Tongue (tissue), 2 donors: ENCODE measurements around the gene COLGALT1. TPM values are rescaled to one million over a fixed set of nuclear protein-coding genes. Genes with fewer than 3 reads are reported as not detected.

Source experiments
- DNase-seq: peaks from one replicate; pipeline ENCODE4 v3.0.0-alpha.2; 2015
- total RNA-seq: library from RNA; depleted of rRNA; stranded (reverse); fragments of >200 nt; gene quantifications from one replicate; pipeline ENCODE4 v1.2.3, GENCODE V29; 2014

Gene COLGALT1
- total RNA-seq, 1 donor from 2014 or later, result 66.3 TPM

DNA sequence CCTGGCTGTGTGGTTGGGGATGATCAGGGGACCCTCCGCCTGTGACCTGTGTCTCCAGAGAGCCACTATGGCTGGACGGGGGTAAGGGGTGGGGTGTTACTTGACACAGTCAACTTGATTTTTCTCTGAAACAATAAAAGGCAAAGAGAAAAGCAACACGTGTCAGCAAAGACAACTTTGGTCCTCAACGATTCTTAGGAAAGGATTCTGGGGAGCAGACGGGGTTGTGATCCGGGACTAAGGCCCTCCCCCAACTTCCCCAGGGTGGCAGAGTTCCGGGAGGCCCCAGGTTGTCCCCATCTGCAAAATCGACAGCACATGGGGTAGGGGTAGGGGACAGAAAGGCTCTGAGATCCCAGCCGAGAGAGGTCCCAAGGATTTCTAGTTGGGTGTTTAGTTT lies 46.2 kb downstream of the COLGALT1 start:
- no peak for DNase-seq

DNA sequence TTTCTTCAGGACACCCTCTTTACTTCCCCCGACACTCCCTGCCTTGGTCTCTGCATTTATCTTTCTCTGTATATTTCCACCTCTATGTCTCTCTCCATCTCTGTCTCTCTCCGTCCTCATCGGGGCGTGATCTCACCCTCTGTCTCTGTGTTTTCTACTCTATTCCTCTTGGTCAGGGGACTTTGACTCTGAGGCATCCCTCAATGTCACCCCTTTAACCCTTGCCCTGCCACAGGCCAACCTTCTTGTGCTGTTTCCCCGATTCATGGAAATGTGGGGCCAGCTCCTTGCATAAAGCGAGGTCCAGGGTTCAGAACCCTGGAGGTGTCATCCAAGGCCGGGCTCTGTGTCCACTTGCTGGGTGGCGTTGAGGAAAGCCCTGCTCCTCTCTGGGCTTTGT lies 46.8 kb downstream of the COLGALT1 start:
- DNase-seq, result no peak

DNA sequence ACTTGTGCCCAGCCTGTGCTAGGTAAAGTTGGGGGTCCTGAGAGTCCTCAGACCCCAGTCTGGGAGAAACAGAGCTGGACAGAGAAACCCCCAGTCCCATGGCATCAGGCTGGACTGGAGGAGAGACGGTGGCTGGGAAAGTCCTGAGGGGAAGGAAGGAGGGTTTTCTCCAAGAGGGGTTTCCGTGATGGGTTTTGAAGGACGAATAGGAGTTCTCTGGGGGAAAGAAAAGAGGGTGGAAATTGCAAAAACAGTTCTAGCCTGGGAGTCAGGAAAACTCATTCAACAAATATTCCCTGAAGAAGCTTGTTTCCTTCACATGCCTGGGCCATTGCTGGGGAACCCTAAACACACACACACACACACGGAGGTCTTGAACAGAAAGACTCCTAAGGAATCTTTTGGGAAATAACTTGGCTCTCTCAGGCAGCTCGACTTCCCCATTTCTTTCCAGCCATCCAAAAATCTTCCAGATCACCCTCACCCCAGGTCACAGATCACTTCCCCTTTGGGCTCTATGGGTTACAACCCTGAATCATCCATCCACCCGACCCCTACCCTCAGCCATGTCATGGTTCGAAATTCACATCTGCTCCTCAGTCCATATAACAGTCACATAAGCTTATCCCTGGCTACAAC lies 47.5 kb downstream of the COLGALT1 start:
- DNase-seq, result no peak

DNA sequence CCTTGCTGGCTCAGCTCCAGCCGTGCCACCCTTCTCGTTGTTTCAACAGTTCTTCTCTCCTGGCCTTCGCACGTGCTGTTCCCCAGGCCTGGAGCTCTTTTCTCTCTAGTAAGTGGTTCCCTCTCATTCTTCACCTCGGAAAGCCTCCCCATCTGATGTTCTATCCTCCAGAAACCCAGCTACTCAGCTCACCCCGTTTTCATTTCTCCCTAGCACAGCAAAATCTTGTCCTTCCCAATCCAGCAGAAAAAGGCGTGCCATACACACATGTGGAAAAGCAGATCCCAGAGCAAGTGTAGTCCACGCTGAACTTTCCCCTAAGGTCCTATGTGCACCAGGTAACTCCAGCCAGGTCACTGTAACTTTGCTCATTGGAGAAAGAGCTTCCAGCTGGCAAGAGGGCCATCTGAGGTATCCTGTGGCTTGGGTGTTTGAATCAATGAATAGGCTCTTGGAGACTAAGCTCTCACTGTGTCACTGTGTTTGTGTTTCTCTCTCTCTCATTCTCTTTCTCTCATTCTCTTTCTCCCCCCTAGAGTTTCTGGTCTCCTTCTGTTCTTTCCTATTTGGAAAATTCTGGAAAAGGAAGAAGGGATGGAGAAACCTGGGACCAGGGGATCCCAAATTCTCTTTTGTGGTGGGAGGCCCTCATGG lies 49.0 kb downstream of the COLGALT1 start:
- DNase-seq, result no peak

DNA sequence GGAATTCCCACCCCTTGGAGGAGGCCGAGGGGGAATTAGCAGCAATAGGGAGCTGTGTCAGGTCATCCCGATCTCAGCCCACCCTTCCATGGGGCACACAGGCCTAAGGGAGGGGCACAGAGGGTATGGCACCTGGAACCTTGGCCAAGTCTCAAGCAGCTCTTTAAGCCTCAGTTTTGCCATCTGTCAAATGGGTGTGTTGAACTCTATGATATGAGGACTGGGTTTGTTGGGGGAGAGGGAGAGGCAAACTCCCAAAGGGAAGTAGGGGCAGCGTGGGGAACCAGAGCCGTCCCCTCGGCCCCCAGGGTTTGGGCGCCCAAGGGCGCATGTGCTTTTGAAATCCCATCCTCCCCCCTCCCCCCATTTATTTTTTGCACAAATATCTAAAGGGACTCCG lies 49.7 kb downstream of the COLGALT1 start:
- no peak for DNase-seq

DNA sequence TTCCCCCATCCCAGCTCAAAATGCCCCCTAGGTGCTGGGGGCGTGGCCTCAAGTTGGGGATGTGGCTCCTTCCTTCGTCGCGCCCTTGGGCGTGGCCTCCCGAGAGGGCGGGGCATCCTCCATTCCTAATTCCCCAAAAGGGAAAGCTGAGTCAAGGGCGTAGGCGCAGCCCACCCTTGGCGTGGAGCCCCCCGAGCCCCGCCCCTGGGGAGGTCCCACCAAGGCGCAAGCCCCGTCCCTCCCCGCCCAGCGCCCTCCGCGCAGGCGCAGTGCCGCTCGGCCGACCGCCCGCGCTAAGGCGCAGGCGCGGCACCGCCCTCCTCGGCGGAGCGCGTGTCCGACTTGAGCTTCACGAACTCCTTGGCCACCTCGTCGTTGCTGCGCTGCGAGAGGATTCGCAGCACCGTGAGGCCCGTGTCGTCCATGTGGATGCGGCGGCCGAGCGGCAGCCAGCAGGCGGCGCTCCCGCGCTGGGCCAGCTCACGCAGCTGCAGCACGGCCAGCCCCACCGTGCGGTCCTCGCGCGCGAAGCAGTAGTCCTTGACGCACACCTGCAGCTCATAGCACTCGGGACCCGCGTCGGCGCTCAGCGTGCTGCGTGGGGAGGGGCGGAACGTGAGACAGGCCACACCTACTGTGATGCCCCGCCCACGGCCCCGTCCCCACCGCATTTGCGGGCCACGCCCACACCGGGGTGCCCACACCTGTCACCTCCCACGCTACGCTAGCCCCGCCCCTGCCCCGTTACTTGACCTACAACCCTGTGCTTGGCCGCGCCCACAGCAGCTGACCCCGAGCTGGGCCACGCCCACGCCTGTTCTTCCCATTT lies 50.5 kb downstream of the COLGALT1 start:
- DNase-seq, result peak; percentile 87

DNA sequence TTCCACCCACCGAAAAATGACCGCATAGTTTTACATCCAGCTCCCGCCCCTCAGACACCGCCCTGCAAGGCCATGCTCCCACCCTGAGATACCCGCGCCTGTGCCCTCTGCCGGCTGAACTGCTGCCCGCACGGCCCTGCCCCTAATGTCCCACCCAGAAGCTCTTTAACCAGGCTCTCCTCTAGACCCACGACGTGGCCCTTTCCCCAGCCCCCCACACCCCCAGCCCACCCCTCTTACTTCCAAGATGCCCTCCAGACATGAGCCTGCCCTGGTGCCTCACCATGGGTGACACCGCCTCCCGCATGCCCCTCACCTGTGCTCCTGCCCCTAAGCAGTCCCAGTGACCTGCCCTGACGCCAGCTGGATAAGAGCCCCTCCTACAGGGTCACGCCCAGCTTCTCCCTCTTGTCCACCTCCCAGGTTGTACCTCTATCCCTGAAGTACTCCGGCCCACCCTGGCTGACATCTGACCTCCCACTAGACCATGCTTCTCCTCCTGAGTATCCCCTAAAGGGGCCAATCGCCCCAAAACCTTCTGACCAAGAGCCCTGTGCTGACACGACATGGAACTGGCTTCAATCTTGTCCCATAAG lies 51.2 kb downstream of the COLGALT1 start:
- no peak for DNase-seq

DNA sequence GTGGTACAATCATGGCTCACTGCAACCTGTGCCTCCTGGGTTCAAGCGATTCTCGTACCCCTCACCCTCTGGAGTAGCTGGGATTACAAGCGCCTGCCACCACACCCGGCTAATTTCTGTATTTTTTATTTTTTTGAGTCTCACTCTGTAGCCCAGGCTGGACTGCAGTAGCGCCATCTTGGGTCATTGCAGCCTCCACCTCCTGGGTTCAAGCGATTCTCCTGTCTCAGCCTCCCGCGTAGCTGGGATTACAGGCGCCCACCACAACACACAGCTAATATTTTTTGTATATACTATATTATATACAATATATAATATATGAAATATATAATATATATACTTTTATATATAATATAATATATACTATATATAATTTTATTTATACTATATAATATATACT lies 52.5 kb downstream of the COLGALT1 start:
- DNase-seq, result no peak

DNA sequence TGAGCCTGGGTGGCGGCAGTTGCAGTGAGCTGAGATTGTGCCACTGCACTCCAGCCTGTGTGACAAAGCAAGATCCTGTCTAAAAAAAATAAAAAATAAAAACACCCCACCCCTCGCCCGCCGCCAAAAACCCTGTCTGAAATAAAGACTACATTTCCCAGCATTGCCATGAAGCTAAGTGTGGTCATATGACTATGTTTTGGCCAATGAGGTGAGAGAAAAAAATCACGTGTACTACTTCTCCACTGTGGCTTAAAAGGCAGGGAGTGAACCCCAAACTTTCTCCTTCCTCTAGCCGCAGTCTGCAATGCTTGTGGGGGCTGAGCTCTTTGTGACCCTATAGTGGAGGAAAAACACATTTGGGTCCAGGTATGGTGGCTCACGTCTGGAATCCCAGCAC lies 54.9 kb downstream of the COLGALT1 start:
- DNase-seq, result no peak

DNA sequence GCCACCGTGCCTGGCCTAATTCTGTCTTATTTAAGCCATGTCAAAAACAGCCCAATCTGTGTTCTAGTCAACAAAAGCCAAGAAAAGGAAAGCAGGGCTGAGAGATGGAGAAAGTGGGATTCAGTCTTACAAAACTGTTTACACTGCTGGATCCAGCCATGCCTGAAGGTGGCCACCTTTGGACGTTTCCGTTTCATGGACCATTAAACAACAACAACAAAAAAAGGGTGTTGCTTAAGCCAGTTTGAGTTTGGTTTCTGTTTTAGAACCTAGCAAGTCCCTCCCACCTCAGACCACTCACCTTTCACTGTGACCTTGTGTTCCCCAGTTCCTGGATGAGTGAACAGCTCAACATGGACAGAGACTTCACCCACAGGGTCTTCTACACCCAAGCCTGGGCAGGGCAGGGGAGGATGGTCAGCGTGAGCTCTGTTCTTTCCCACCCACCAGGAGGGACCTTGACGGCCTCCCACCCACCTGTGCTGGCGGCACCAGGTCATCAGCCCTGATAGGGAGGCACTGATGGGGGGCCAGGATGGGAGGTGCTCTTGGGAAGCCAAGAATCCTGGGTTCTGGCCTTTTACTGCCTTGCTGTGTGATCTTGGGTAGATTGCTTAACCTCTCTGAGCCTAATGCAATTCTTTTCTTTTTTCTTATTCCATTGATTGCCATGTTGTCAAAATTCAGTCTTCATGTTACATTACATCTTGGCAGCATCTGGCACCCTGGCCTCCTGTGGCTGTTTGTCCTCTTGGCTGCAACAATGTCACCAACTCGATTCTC lies 56.2 kb downstream of the COLGALT1 start:
- DNase-seq, result no peak

DNA sequence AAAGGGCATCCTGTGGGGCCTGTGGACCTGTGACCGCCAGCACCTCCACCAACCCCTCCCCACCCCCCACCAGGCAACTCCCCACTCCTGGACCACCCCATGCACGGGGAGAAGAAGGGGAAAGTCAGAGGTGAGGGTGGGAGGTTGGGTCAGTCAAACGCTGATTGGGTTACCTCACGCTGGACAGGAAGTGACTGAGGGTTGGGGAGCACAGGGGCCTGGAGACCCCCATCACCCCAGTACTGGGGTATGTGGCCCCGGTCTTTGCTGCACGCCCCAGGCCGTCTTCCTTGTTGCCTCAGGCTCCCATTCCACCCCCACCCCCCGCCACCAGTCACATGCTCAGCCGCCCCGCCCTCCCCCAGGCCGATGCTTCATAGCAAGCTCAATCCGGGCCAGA lies 59.0 kb downstream of the COLGALT1 start:
- DNase-seq, result no peak

DNA sequence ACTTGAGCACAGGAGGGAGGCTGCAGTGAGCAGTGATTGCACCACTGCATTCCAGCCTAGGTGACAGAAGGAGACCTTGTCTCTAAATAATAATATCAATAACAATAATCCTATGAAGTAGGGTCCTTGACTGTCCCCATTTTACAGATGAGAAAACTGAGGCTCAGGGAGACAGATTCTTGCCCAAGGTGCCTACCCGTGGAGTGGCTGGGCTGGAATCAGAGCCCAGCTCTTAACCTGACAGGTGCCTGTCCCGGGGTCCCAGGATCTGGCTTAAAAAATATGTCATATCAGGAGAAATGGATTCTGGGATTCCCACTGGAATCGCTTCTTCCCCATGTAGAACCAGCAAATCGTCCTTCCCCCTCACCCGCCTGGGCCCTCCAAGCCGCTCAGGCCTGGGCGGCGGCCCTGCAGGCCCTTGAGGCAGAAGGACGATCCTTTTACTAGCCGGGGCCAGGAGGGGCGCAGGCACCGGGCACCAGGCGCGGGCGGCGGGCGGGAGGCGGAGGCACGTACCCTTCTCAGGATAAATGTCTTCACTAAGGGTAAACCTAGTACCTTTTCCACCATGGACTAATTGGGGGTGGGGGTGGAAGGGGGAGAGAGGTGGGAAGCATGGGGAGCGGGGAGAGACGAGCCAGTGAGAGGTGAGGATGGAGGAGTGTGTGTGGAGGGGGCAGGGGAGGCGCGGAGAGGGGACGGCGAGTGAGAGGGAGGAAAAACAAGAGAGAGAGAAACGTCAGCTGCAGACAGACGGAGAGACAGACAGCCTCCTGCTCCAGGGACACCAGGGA lies 60.6 kb downstream of the COLGALT1 start:
- no peak for DNase-seq

DNA sequence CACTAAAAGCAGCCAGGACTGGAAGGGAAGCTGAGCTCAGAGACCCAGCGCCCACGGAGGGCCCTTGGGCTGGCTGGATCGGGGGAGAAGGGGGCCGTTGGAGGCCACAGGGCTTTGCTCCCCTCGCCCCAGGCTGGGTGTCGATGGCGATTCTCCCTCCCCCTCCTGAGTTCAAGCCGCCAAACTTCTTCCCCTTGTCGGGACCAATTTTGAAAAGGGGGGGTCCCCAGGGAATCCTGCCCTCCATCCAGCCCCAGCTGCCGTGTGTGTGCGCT lies 61.2 kb downstream of the COLGALT1 start:
- no peak for DNase-seq

DNA sequence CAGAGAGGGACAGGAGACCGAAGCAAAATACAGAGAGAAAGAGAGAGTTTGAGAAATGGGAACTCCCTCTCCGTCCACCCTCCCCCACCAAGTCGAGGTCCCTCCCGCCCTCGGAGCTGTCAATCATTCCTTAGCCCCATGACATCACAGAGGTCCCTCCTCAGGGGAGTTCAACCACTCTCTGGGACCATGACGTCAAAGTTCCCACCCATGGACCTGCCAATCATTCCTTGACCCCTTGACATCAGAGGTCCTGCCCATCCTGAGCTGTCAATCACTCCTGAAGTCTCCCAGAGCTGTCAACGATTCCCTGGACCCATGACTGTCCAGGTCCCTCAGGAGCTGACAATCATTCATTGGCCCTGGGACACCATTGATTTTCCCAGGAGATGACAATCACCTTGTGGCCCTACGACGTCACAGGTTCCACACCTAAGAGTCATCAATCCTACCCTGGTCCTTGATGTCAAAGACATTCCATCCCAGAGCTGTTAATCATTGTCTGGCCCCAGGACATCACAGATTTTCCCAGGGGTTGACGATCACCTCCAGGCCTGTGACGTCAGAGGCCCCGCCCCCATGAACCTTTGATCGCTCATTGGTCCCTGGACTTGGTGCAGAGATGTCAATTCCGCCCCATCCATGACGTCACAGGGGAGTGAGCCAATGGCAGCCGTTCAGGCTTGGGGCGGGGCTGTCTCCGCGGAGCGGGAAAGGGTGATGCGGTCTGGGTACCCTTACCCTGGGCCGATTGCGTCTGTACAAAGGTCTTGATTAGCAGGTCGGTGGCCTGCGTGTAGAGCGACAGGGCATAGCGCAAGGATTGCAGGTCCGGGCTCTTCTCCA lies 61.7 kb downstream of the COLGALT1 start:
- no peak for DNase-seq

DNA sequence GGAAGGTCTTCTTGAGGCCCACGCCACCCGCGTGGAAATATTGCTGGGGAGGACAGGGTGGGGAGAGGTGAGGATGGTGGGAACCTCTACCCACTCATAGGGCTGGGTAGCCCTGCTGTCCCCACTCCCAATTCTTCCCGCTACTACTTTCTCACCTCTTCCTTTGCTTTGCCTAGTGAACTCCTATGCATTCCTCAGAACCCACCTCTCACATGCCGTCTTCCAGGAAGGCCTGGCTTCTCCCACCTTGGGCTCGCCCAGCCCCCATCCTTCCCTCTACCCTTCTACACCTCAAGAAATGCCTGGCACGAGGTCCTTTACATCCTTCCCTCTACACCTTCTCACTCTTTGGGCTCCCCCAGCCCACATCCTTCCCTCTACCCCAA lies 62.4 kb downstream of the COLGALT1 start:
- DNase-seq, result no peak

DNA sequence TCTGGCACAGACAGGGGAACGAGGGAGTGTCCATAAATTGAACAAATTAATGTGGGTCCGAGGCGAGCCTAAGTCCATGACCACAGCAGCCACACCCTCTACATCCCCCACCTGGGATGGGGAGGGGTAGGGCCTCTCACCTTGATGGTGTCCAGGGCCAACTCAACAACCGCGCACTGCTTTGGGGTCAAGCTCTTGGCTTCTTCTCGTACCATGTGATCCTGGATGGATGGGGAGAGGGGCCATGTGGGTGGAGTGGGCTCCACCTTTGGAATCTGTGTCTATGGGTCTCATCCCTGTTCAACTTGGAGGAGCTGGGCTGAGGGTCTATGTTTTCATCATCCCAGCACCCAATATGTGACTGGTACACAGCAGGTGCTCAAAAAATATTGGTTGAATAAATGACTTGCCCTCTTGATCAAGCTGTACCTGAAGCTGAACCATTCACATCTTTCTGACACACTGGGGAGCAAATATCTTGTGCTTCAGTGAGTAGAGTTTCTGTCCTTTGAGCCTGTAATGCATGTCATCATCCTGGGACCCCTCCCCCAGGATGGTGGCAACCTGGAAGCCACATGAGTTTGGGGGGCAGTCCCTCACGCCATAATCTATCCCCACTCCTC lies 62.9 kb downstream of the COLGALT1 start:
- DNase-seq, result no peak

DNA sequence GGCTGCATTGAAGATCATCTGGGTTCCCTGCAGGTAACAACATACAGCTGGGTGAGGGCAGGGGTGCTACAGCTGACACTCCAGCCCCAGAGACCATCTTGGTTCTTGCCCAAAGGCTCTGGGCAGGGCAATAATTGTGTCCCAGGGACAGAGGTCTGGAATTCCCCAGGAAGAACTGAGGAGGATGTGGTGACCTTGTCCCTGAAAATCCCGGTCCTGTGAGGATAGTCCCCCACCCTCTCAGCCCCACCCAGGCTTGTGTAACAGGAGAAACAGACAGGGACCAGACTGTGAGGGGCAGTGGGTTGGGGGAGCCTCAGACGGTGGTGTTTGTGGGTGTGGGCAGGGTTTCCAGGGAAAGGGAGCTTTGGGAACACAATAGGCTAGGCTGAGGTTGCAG lies 63.5 kb downstream of the COLGALT1 start:
- DNase-seq, result no peak

DNA sequence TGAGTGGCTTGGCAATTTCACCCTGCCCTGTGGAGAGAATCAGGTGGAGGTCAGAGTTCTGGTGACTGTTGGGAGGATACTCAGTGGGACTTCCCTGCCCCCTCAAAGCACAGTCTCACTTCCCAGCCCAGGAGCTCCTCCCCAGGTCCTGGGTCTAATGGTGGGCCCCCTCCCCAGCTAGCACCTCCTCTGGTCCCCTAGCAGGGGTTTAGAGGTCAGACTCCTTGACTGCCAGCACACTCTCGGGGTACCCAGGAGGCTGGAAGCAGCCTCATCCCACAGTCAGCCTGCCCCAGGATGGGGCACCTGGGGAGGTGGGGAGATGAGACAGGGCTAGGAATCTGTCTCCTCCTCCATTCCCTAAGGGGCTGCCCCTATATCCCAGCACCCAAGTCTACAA lies 65.2 kb downstream of the COLGALT1 start:
- no peak for DNase-seq

DNA sequence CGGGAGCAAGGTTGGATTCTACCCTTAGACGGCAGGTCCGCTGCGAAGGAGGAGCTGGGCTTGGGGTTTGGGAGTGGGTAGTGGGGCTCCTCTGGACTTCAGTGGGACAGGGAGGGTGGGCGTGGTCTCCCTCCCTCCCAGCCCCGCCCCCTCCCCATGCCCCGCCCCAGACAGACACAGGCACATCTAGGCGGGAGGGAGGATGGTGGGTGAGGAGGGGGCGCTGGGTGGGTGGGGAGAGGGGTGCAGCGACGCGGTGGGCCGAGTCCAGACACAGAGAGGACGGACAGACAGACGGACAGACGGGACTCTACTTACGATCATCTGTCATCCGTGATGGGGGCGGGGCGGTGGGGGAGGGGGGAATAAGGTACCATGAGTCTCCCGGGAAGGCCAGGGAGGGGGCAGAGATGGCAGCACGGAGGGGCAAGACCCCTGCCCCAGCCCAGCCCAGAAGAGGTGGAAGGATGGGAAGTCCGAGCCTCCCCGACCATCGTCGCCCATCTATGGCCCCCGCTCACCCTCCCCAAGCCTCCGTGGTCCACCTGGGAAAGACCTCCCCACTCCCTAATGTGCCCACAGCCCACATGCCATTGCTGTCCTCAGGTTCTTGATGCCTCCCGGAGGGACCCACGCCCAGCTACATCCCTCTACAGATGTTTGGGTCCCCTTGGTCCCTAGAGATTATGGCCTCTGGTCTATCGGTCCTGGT lies 67.9 kb downstream of the COLGALT1 start:
- DNase-seq, result no peak
